ENCODE measurements around the gene TBC1D3.
"Not testable (repeated sequence)": the region's sequence is repeated elsewhere in the genome, so short reads cannot be mapped to it uniquely, and the experiment has no call there.

TBC1D3 gene

DNA sequence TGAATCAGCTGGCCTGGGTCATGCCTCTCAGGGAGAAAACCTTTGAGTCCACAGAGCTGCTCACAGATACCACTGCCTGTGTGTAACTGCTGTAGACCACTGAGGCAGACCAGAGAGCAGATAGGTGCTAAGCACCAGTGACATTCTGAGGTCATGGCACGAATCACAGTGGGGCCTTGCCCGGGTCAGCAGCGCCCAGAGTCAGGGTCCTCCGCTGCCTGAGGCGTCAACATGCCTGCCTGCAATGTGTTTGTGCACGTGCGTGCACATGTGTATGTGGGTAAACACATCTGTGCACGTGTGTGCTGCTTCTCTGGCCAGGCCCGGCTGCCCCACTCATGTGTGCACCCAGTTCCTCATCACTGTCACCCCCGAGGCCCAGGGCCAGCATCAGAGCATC lies at the start of gene TBC1D3:
Gene TBC1D3, minus strand, starts transcription at position 101 of the 400 bp plus-strand sequence. CDS start 1,526 bp downstream, outside the sequence.
- DNase-seq (ENCODE audit: low read depth in 2 of 2), result not testable (repeated sequence)

- DNase-seq (ENCODE audit: low read depth in 2 of 2), result not testable (repeated sequence)
Measured at GRCh38 chr17:38232790-38233189, 40.4 kb upstream of the TBC1D3 start.

- DNase-seq (ENCODE audit: low read depth in 2 of 2), result not testable (repeated sequence)
Measured at GRCh38 chr17:38225844-38226495, 33.6 kb upstream of the TBC1D3 start.

GRCh38 chr17:38220867-38221266 lies 28.5 kb upstream of the TBC1D3 start:
- not testable (repeated sequence) for DNase-seq (ENCODE audit: low read depth in 2 of 2)

GRCh38 chr17:38200271-38200670 lies 7.9 kb upstream of the TBC1D3 start:
- not testable (repeated sequence) for DNase-seq (ENCODE audit: low read depth in 2 of 2)

DNA sequence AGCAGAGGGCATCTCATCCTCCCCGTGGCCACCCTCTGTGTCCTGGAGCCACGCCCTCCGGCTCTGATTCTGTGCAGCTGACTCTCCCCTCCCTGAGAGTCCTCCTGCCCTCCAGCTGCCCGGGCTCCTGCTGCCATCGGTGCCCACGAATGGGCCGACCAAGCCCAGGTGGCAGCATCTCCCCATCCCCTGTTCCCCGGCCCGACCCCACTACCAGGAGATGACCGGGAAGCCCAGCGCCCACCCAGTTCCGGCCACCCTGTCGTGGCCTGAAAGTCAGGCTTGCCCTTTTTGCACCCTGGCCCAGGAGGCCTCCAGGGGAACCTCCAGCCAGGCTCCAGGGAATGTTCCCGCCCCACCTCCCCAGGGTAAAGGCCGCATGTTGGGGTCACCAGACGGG lies 57.5 kb downstream of the TBC1D3 start:
- DNase-seq (ENCODE audit: low read depth in 2 of 2), result not testable (repeated sequence)
